Measurements from ENCODE around the gene TBCB.
"Not testable (repeated sequence)": the region's sequence is repeated elsewhere in the genome, so short reads cannot be mapped to it uniquely, and the experiment has no call there.

Gene TBCB

GRCh38 chr19:36101550-36102327 lies 13.5 kb upstream of the TBCB start:
- DNase-seq (ENCODE audit: low read depth, low spot score) = no peak

- no peak for DNase-seq (ENCODE audit: low read depth, low spot score)
These were observed 12.1 kb upstream of the TBCB start for GRCh38 chr19:36103040-36103626.

- no peak for DNase-seq (ENCODE audit: low read depth, low spot score)
These were observed 11.3 kb upstream of the TBCB start for GRCh38 chr19:36103842-36104552.

- no peak for DNase-seq (ENCODE audit: low read depth, low spot score)
These were observed 8.8 kb upstream of the TBCB start for GRCh38 chr19:36106441-36106840.

- DNase-seq (ENCODE audit: low read depth, low spot score) = no peak
These were observed 8.3 kb upstream of the TBCB start for GRCh38 chr19:36106991-36107390.

GRCh38 chr19:36108684-36109083 lies 6.6 kb upstream of the TBCB start:
- DNase-seq (ENCODE audit: low read depth, low spot score) = no peak

- no peak for DNase-seq (ENCODE audit: low read depth, low spot score)
These were observed 4.6 kb upstream of the TBCB start, which contains the start of gene OVOL3 for GRCh38 chr19:36110487-36111199. Gene OVOL3 (plus strand): TSS chr19:36111143. CDS start chr19:36111203, 60 bp downstream.

- DNase-seq (ENCODE audit: low read depth, low spot score) = no peak
These were observed 4.1 kb upstream of the TBCB start for GRCh38 chr19:36111200-36111539.

- no peak for DNase-seq (ENCODE audit: low read depth, low spot score)
These were observed 2.6 kb upstream of the TBCB start for GRCh38 chr19:36112678-36113077.

GRCh38 chr19:36113425-36113824 lies 1.8 kb upstream of the TBCB start:
- no peak for DNase-seq (ENCODE audit: low read depth, low spot score)

- DNase-seq (ENCODE audit: low read depth, low spot score) = no peak
These were observed 1.2 kb upstream of the TBCB start for GRCh38 chr19:36113894-36114720.

GRCh38 chr19:36114721-36115452 lies 381 bp upstream of the TBCB start, which contains the start of gene POLR2I:
Gene POLR2I (minus strand): TSS chr19:36114875. CDS start chr19:36114856, 19 bp downstream.
- peak; percentile 99 for DNase-seq (ENCODE audit: low read depth, low spot score)

GRCh38 chr19:36116344-36116637 lies 1.0 kb downstream of the TBCB start:
- DNase-seq (ENCODE audit: low read depth, low spot score) = no peak

GRCh38 chr19:36120092-36120983 lies 5.1 kb downstream of the TBCB start:
- no peak for DNase-seq (ENCODE audit: low read depth, low spot score)

GRCh38 chr19:36120984-36121358 lies 5.7 kb downstream of the TBCB start:
- no peak for DNase-seq (ENCODE audit: low read depth, low spot score)

- no peak for DNase-seq (ENCODE audit: low read depth, low spot score)
These were observed 6.3 kb downstream of the TBCB start for GRCh38 chr19:36121486-36122124.

- no peak for DNase-seq (ENCODE audit: low read depth, low spot score)
These were observed 10.3 kb downstream of the TBCB start for GRCh38 chr19:36125557-36125956.

GRCh38 chr19:36128392-36128736 lies 13.1 kb downstream of the TBCB start:
- no peak for DNase-seq (ENCODE audit: low read depth, low spot score)

GRCh38 chr19:36131221-36131620 lies 16.0 kb downstream of the TBCB start:
- not testable (repeated sequence) for DNase-seq (ENCODE audit: low read depth, low spot score)
